GM12865 (cell line): Measurements from ENCODE around the gene BRSK1.

ENCODE experiments used
- DNase-seq: peaks from one replicate; pipeline ENCODE4 v3.0.0; 2010; ENCODE audit warnings: low read depth
- H3K4me3 ChIP-seq: 2 replicates; pipeline ENCODE4 v1.5.1; 2011; ENCODE audit warnings: mild to moderate bottlenecking, low read depth, low read length, control low read depth
- CTCF ChIP-seq: IDR thresholded peaks from 2 replicates; pipeline ENCODE4 v1.5.1; 2011; ENCODE audit warnings: low read length, control low read depth, low read depth, inconsistent platforms; ENCODE audit not compliant: insufficient read depth; ENCODE audit errors: missing control alignments

BRSK1 gene

GRCh38 chr19:55347442-55348009 is 63.7 kb downstream of the BRSK1 start:
- no peak for DNase-seq
- H3K4me3 ChIP-seq = no peak overlapping the region
- TF ChIP-seq CTCF = no peak

DNA sequence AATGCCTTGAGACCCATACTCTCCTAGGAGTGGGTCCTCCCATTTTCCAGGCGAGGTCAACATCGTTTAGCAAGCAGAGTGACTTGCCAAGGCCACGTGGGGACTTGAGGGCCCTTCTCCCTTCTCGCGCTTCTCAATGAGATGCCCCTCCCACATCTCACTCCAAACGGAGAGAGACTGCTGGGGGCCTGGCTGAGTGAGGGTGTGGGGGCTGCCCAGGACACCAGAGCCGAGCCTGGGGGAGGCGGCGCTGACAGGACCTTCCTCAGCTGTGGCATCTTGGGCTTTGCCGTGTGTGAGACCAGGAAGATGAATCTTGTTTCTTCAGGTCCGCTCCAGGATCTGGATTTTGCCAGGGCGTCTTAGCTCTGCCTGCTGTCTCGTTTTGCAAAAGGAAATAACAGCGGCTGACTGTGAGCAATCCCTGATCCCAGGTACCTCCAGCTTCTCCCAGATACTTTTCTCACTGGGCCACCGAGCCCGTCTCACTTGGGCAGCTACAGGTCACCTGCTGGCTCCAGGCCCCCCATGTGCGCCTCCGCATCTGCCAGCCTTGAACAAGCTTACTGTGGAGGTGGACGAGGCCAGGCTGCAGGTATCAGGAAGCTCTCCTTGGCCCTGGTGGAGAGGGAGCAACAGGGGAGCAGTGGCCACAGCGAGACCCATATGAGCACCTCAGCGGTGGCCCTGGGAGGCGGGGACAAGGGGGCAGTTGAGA is 64.7 kb downstream of the BRSK1 start:
- no peak for DNase-seq
- H3K4me3 ChIP-seq = no peak overlapping the region
- no peak for TF ChIP-seq CTCF

- H3K4me3 ChIP-seq = no peak overlapping the region
- DNase-seq = no peak
- no peak for TF ChIP-seq CTCF
These were observed 67.0 kb downstream of the BRSK1 start for GRCh38 chr19:55350620-55351315.

DNA sequence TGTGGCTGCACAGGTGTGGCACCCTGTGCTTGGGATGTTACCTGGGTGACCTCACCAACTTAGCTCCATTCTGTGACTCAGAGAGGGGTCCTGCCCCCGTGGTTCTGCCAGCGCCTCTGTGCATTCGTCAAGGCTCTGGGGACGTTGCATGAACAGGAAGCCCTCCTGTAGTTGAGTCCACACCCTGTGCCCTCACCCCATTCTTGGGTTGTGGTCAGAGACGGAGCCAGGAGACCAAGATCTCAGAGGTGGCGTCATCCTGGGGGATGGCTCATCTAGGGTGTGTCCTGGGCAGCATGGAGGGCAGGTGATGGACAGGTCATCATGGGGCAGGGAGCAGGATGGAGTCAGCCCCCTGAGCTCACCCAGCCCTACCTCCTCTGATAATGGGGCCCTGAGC is 68.2 kb downstream of the BRSK1 start:
- no peak for TF ChIP-seq CTCF
- no peak for DNase-seq
- H3K4me3 ChIP-seq = no peak overlapping the region

DNA sequence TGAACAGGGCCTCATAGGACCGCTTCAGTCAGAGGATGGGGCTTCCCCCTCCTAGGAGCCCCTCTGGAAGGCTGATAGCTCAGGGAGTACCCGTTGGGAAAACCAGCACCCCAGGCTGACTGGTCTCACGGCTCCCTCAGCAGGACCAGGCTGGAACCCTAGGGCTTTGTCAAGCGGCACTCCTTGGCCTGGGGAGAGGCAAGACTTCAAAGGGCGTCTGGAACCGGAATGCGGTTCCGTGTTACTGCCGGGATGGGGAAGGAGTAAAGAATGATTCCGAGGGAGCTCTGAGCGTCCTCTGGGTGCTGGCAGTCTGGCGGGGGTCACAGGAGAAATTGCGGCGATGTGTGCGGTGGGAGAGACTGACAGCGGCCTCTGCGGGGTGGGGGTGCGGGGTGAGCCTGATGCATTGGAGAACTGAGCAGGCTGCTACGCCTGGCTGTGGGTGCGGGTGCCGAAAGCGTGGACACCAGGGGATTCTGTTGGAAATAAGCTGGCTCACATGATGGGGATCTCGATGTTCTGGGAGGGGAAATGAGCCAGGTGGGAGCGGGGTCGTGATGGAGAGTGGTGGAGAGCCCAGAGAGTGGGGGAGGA is 68.8 kb downstream of the BRSK1 start:
- TF ChIP-seq CTCF = no peak
- H3K4me3 ChIP-seq = no peak overlapping the region
- no peak for DNase-seq

DNA sequence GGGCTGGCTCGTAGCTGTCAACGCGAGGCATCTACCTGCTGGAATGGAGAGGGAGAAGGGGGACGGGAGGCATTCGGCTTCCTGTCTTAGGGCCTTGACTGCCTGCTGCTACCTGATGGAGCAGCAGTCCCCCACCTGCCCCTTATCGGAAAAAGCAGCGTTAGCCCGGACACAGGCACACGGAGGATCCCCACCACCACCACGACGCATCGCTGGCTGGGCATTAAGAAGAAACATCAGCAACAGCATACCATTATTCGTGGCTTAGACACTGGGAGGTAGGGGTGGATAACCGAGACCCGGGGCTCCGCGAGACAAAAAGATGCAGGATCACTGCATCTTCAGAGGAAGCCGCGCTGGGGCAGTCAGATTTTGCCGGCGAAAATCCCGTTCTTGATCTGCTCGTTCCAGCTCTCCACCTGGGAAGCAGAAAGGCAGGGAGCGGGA is 69.6 kb downstream of the BRSK1 start:
- no peak overlapping the region for H3K4me3 ChIP-seq
- DNase-seq = no peak
- TF ChIP-seq CTCF = no peak
